ENCODE measurements around the gene NHLH1.

The NHLH1 gene

DNA sequence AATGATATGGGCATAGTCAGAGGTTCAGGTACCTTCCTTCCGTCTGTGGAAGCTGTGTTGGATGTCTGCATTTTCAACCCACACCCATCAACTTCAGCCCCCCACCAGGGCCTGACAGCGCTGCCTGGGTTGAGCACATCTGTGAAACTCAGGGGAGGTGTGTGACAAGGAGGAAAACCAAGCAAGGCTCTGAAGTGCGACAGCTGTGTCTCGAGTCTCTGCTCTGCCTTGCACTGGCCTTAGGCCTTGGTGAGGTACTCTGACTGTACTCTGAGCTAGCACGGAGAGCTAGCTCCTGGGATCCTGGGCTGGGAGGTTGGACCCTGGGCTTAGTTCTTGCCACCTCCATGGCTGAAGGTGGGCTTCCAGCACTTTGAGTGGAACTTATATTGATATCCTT is 42.6 kb downstream of the NHLH1 start:
- DNase-seq, result no peak

DNA sequence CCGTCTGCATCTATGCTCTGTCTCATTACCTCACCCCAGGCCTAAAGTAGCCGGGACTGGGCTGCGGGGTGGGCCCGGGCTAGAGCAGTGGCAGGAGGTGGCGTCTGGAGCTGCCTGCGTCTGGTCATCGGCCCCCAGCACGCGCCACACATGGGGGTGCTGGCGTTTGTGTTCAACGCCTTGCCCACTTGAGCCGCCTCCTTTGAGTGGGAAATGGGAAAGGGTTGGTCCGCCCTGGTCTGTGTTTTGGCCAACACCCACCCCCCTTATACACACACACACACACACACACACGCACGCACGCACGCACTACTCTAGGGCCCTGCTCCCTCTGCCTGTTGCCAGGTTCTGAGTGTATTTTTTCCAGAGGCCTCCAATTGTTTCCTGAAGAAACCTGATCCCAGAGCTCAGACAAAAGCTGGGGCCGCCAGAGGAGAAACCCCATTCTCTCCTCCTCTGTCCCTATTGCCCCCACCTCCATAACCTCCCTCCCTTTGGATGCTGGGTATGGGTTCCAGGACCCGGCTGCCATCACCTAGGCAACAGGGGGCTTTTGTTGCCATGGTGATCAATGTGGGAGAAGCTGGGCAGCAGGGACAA is 43.6 kb downstream of the NHLH1 start:
- DNase-seq, result peak in 16 of 56 donors; percentile 15 to 60 (median 30)

DNA sequence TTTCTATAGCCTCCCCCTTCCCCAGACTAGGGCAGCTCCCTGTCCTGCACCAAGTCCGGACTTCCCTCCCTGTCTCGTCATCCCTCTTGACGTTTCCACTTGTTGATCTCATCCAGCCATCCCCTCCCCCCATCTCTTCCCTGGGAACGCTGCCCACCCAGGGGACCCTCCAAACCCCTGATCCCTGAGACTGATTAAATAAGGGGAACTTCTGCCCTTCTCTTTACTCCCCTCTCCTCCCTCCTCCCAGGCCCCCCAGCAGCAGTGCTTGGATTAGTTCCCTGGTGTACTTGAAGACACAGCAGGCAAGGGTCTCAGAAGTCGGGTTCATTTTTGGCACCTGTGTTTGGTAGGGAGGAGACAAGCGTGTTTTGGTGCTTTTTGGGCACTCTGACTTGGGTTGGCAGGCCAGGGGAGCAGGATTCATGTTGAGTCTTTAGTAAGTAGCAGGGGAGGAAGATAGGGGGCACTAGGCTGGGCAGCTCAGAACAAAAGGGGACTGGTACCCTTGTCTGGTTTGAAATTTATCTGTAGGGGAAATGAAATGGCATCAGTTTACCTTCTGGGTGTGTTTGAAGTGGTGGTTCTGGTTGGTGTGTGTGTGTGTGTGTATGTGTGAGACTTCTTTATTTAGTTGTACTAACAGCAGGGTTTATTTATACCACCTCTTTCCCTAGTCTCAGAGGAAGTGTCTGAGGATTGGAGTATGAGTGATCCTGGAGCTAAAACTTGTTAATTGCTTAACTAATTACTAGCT is 44.6 kb downstream of the NHLH1 start:
- DNase-seq, result peak in 2 of 56 donors; percentile 27 to 46

DNA sequence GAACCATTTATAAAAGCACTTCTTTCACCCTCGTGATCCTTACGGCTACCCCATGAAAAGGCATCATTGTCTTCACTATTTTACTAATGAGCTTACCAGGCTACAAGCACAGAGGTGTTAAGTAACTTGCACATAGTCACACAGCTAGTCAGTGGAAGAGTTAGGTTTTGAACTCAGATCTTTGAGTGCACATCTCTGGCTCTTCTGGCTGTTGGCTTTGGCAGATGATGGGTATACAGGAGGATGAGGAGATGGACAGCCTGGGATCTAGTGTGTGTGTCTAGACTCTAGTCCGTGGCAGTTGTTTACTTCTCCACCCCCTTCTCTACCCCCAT is 45.1 kb downstream of the NHLH1 start:
- no peak for DNase-seq

DNA sequence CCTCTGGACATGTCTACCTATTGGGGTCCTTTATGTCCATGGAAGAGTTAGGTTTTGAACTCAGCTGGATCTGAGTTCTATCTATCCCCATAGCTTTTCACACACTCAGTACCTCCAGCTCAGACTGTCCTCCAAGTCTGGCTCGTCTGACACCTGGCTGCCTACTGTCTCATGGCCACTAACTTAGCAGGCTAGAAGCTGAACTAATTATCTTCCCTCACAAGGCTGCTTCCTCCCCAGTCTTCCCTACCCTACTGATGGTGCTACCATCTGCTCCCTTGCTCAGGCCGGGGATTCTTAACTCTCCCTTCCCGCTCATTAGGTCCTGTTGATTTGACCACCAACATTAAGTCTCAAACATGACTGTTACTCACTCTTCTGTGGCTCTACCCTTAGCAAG is 46.8 kb downstream of the NHLH1 start:
- DNase-seq, result no peak

DNA sequence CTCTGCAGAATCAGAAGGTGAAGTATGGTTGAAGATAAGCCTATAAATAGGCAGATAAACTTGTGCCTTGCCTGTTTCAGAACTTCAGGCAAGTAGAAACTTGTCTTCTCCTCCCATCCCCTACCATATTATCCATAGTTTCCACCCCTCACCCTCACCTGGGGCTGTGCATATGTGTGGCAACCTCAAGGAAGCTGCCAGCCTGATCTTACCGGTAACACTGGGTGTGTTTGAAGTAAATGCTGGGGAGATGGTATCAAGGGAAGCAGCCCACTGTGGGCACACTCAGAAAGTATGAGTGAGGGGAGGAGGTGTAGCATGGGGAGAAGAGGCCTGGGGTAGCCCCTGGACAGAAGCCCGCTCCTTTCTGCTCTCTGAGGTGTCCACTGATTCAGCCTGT is 48.0 kb downstream of the NHLH1 start:
- DNase-seq, result no peak

DNA sequence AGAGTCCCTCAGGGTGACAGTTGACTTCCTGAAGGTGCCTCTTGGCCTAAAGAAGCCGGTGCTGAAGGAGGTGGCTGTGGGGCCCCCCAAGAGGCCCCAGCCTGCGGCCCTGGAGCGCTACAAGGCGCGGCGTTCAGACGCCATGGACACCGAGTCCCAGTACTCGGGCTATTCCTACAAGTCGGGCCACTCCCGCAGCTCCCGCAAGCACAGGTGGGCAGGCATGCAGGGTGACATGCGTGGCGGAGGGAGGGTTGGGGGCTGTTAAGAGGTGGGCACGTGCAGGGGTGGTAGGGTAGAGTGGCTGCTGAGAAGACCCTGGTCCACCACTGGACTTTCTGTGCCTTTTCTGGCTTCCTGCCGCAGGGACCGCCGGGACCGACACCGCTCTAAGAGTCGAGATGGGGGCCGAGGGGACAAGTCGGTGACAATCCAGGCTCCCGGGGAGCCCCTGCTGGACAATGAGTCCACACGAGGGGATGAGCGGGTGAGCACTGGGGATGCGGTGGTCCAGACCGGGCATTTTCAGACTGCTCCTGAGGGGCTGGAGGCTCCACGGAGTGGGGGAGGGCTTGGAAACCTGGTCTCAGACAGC is 48.9 kb downstream of the NHLH1 start:
- no peak for DNase-seq

DNA sequence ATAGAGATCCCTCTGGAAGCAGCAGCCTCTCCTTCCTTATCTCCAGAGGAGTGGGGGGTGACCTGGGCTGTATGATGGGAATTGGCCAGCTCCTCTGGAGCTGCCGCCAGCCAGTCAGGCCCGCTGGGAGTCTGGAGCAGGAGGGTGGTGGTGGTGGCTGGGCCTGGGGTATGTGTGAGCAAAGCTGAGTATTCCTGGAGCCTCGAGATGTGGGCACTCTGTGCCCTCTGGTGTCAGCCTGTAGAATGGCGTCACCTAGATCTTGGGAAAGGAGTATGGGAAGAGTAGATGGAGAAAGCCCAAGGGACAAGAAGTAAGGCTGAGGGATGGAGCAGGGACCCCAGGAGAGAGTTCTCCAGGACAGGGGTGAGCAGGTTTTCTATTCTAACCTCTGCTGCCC is 49.5 kb downstream of the NHLH1 start:
- peak in 2 of 56 donors; percentile 15 to 17 for DNase-seq

DNA sequence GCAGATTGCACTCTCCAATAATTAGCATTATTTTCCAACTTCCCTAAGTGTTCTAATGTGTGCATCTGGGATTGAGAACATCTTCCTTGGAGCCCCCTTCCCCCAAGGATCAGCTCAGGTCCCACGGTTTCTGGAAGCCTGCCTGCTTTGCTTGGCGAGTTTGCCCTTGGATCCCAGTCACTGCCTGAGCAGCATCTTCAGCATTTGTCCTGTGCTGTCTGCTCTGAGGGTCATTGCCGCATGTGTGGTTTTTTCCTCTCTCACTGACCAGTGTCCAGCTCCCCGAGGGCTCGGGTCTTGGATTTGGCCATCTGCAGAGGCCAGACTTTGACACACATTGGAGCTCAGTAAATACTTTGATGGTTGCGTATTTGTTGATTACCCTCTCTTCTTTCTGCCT is 51.6 kb downstream of the NHLH1 start:
- no peak for DNase-seq

DNA sequence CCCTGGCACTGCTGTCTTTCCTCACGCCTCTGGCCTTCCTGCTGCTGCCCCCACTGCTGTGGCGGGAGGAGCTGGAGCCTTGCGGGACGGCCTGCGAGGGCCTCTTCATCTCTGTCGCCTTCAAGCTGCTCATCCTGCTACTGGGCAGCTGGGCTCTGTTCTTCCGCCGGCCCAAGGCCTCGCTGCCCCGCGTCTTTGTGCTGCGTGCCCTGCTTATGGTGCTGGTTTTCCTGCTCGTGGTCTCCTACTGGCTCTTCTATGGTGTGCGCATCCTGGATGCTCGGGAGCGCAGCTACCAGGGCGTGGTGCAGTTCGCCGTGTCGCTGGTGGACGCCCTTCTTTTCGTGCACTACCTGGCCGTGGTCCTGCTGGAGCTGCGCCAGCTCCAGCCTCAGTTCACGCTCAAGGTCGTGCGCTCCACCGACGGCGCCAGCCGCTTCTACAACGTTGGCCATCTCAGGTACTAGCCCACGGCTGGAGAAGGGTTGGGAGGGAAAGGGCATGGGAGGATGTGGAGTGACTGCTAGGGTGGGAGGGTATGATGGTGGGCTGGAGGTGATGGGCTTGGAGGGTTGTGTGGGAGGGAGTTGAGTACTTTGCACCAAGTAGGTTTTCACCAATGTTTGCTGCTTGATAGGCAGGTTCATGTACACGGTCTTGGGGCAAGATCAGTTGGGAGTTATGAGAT is 52.4 kb downstream of the NHLH1 start:
- DNase-seq, result no peak

DNA sequence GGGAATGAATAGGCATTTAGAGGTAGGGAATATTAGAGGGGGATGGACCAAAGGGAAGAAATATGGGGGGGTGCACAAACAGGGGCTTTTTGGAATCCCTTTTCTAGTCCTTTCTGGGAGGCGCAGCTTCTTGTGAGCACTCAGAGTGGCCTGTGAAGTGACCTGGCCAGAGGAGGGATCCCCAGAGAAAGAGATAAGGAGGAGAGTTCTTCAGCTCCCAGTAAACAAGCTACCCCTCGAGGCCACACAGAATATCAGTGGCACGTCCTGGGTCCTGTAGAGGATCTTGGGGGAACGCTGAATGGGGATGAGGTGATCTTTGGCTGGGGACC is 52.9 kb downstream of the NHLH1 start:
- no peak for DNase-seq

DNA sequence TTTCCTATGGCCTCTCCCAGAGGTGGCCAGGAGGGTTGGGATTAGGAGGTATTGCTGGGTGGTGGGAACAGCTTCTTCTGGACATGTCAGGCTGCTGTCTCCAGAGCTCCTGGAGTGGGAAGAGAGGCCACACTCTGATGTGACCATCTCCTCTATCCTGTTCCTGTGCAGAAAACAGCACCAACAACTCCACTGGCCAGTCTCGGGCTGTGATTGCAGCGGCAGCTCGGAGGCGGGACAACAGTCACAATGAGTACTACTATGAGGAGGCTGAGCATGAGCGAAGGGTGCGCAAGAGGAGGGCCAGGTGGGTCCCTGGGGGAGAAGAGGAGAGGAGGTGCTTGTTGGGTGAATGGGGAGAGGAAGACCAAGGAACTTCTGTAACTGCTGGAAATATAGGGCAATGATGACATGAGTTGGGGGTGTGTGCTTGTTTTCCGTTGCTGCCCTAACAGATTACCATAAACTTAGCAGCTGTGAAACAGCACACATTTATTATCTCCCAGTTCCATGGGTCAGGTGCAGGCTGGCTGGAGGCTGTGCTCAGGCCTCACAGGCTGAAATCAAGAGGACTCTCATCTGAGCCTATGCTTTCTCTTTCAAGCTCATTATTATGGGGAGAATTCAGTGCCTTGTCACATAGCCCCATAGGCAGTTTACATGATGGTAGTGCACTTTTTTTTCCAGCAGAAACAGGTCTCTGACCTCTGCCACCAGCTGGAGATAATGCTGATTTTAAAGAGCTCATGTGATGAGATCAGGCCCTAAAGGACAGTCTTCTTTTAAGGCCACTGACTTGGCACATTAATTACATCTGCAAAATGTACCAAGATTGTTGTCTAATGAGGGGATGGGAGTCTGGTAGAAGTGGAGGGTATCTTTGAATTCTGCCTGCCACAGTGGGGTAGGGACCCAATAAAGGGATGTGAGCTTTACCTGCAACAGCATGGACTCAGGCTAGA is 54.3 kb downstream of the NHLH1 start:
- no peak for DNase-seq

DNA sequence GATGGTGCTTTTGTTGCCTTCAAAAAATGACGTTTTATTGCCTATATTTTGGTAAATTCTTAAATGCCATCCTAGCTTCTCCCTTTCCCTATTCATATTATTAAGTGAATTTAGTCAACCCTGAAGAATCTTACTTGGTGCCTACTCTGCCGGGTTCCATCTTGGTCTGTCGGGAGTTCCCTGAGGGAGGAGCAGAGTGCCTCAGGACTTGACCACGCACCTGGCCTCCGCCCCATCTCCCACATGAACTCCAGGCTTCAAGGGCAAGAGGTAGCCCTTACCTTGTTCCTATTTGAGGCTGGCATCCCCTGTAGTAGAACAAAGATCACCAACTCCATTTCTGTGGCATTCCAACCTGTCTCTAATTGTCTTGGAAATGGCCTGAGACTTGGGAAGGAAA is 55.0 kb downstream of the NHLH1 start:
- no peak for DNase-seq

Measured in nucleus accumbens (tissue), 56 donors.